GM12873 (cell line): ENCODE measurements around the gene TSPAN18.

Source experiments
- TF ChIP-seq, protein P1 (sequence below): IDR thresholded peaks from 2 replicates; pipeline ENCODE4 v1.5.1; 2012; ENCODE audit warnings: low read depth, mild to moderate bottlenecking, moderate library complexity, low read length, control low read depth; ENCODE audit not compliant: insufficient read depth; ENCODE audit errors: missing control alignments

TSPAN18 gene

DNA sequence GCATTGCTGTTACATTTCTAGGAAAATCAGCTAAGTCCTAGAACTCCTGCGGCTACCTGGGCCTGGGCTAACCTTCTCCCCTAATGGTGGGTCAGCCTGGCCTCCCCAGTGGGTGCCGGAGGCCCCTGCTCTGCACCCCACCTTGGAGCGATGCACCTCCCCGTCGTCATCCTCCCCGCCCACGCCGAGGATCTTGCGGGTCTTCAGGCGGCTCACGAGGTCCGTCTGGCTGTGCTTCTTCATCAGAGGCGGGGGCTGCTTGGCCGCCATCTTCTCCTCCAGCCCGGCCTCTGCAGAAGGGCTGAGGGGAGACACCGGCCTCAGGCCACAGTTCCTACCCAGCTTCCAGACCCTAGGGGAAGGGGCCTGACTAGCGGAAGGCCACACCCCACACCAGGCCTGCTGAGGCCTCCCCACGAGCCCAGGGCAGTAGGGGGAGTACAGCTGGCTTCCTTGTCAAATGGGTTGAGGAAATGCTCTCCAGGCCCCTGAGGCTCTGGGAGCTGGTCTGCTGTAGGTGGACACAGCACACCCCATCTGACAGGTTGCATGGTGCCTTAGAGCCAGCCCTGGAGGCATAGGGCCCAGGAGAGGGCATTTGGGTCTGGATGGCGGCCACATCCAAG, 211.4 kb downstream of the TSPAN18 start:
- TF ChIP-seq, protein P1, sequence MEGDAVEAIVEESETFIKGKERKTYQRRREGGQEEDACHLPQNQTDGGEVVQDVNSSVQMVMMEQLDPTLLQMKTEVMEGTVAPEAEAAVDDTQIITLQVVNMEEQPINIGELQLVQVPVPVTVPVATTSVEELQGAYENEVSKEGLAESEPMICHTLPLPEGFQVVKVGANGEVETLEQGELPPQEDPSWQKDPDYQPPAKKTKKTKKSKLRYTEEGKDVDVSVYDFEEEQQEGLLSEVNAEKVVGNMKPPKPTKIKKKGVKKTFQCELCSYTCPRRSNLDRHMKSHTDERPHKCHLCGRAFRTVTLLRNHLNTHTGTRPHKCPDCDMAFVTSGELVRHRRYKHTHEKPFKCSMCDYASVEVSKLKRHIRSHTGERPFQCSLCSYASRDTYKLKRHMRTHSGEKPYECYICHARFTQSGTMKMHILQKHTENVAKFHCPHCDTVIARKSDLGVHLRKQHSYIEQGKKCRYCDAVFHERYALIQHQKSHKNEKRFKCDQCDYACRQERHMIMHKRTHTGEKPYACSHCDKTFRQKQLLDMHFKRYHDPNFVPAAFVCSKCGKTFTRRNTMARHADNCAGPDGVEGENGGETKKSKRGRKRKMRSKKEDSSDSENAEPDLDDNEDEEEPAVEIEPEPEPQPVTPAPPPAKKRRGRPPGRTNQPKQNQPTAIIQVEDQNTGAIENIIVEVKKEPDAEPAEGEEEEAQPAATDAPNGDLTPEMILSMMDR, result no peak

DNA sequence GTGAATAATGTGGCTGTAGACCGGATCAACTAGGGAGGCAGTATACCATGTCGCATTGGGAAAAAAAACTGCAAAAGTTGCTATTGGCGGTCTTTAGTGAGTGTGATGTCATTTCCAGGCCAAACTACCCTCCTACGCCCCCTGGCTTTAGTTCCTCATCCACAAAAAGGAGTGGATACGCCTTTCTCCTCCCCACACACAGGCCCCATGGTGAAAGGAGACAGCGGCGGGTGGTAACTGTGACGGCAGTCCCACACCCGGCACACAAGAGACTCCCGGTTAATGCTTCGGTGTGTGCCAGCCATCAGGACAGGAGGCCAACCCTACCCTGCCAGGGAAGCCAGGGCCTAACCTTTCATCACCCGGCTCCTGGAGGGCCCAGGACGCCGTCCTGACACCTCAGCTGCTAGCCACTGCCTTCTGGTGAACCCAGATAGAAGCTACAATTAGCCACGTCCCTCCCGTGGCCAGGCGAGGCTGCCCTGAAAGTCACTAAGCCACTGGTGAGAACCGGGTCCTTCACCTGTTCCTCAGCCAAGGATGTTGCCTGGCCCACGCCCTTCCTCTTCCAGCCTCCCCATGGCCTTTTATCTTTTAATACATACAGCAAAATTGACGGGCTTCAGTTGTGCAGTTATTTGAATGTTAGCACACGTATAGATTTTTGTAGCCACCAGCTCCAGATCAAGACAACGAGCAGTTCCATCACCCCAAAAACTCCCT, 213.1 kb downstream of the TSPAN18 start:
- TF ChIP-seq, protein P1, result no peak

DNA sequence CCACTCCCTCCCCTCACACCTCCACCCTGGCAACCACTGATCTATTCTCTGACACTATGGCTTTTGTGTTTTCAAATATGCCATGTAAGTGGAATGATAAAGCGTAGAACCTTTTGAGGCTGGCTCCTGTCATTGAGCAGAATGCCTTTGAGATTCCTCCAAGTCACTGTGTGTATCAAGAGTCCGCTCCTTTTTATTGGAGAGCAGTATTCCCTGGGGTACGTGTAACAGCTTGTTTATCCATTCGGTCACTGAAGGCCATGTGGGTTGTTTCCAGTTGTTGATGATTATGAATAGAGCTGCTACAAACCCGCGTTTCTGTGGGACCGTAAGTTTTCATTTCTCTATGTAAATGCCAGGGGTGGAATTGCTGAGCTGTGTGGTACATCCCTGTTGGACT, 213.6 kb downstream of the TSPAN18 start:
- TF ChIP-seq, protein P1, result no peak

DNA sequence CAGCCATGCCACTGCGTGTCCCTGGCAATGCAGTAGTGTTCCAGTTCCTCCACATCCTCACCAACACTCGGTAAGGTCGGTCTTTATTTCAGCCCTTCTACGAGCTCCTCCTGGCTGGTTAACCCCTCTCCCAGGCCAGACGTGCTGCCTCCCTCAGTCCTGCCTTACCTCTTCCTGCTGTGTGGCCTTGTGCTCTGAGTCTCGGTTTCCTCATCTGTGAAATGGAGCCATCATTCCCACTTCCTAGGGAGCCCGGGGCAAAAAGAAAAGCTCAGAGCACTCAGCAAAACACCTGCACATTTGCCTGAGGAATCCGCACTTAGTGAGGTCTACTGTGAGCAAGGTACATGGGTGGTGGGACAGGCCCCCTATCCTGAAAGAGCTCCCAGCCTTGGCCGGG, 214.1 kb downstream of the TSPAN18 start:
- TF ChIP-seq, protein P1, result no peak

DNA sequence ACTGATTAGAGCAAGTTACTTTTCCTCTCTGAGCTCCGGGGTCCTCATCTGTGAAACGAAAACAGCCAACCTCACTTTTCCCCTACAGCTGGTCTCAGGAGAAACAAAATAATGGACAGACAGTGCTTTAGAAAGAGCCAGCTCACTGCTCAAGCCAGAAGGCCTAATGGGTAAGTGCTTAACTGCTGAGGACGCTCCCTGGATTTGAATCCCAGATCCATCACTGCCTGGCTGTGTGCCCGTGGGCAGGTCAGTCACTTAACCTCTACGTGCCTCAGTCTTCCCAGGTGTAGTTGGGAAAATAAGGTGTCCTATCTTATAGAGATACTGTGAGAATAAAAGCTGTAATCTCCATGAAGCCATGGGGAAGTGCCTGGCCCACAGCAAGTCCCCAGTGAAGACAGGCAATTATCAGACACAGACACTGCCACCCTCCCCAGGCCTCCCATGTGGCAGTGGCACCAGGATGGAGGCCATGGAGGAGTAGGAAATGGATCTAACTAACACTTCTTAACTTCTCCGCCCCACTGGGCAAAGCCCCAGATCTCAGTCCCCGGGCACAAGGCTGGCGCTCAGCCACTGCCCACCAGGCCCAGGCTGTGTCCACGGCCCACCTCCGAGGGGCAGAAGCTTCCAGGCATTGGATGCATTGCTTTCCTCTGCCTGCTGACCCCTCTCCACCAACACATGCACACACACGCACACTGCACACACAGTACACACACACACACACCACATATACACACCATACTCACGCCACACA, 214.7 kb downstream of the TSPAN18 start:
- TF ChIP-seq, protein P1, result no peak

DNA sequence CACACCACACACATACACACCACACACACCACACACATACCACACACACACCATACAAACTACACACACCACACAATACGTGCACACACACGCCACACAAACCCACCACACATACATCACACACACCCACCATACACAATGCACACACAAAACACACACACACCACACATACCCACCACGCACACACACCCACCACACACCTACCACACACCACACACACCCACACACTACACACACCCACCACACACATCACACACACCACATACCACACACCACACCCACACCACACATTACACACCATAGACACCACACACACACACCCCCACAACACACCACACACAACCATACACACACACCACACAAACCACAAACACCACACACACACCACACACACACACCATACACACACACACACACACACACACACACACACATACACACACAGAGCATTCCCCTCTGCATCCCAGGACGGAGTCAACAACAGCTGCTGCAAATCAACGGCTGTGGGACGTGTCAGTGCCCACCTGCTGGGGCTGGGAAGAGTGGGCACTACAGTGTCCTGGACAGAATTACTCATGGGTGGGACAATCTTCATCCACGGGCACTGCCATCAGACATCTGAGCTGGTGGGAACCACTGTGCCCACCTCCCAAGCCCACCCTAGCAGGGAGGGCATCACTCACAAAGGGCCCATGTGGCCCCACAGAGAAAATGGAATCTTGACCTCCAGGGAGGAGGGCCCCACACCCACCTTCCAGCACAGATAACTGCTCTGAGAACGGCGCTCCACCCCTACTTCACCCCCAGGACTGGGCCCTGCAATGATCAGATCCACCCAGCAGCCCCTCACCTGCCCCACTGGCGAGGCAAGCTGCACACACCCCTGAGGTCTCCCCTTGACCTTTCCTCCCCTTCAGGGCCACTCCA, 215.5 kb downstream of the TSPAN18 start:
- TF ChIP-seq, protein P1, result no peak
